ENCODE data around the gene ENPP6.
"Not testable (repeated sequence)": the region's sequence is repeated elsewhere in the genome, so short reads cannot be mapped to it uniquely, and the experiment has no call there.

ENPP6 gene

GRCh38 chr4:184146951-184147350, 70.7 kb downstream of the ENPP6 start:
- no peak for DNase-seq

DNA sequence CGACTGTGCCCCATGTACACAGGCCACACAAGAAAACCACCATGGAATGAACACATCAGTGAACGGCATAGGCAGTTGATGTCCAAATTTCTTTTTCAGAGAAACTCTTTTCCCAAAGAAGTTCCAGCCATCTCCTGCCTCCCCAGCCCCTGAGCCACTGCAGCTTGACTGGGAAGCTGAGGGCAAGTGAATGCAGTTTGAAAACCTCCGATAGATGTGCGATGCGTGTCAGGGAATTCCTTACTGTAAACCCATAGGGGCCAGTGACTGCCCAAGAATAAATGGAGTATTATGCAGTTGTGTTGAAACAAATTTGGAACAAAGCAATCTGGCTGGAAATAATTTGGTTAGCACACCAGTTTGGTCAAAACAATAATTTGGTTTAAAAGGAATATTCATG, 72.1 kb downstream of the ENPP6 start:
- DNase-seq, result no peak

DNA sequence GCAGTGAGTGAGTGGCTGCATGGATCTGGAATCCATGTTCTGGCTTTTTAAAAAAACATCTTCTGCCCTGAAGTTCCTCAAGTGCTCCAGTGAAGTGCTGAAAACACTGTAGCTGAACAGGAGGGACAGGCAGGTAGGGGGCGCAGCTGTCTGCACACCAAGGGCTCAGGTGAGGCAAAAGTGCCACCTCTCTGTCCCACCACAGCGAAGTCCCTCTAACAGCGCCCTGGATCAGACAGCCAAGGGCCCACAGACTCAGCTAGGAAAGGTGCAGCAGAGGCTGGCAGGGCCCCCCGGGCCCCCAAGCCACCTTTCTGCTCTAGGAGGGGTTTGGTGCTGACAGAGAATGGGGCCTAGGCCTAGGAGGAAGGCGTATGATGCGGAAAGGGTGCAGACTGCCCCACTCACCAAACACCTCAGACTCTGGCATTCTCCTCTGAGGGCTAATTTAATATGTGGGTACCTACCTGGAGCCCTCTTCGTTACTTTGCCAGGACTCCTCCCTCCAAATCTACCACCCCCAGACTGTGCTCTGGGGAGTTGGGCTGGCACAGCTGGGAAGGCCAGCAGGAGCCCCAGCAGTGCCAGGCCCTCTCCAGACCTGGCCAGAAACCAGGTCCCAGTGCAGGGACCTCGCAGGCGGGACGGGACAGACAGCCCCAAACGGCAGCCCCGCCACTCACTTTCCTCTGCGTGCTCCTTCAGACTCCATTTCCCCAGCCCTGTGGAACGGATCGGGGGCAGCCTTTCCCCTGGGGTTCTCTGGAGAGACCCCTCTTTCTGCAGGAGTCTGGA, 73.7 kb downstream of the ENPP6 start:
- no peak for DNase-seq

GRCh38 chr4:184142121-184143000, 75.3 kb downstream of the ENPP6 start:
- DNase-seq, result no peak

DNA sequence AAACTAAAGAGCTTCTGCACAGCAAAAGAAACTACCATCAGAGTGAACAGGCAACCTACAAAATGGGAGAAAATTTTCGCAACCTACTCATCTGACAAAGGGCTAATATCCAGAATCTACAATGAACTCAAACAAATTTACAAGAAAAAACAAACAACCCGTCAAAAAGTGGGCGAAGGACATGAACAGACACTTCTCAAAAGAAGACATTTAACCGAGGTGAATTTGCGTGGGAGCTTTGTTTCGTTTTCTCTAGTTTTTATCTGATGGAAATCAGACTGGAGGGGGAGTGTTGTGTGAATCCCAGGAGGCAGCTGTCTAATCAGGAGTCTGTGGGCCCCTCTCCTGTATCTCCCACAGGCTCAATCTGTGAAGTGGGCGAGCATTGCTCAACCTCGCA, 76.8 kb downstream of the ENPP6 start:
- not testable (repeated sequence) for DNase-seq

- no peak for DNase-seq
Measured at GRCh38 chr4:184136525-184136924, 81.1 kb downstream of the ENPP6 start.

DNA sequence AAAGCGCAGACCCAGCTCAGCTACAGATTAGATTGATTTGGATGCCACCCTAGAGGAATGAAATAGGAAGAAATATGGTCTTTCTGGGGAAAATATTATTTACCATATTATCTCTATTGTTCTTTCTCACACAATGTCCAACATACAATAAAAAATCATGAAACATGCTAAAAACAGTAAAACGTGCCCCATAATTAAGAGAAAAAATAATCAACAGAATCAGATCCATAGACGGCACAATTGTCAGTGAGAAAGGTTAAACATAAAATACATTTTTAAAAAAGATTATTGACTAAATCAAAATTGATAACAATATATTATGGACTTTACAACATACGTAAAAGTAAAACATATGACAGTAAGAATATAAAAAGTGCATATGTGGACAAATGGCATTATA, 90.9 kb downstream of the ENPP6 start:
- no peak for DNase-seq

GRCh38 chr4:184122631-184123408, 94.9 kb downstream of the ENPP6 start:
- no peak for DNase-seq

GRCh38 chr4:184120549-184121127, 97.0 kb downstream of the ENPP6 start:
- DNase-seq, result no peak

DNA sequence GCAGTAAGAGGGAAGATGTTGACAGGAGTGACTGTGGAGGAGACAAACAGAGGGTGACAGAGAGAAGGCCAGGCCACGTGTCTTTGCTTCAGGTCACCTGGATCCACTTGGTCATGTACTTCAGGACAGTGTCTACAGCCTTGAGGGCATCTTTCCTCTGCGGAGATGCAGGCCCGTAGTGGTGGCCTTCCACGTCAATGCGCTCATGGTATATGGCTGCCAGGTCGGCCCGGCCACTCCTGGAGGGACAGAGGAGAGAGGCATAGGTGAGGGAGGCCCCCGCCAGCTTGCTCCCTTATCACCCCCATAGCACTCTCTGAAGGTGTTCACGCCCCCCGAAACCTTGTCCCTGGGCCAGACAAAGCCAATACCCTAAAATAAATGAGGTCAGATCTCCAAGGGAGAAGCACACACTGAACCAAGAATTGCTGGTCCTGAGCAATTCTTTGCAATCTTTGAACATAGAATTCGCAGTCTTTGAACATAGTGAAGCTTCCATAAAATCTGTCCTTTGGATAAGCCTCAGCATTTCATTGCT, 99.9 kb downstream of the ENPP6 start:
- no peak for DNase-seq

DNA sequence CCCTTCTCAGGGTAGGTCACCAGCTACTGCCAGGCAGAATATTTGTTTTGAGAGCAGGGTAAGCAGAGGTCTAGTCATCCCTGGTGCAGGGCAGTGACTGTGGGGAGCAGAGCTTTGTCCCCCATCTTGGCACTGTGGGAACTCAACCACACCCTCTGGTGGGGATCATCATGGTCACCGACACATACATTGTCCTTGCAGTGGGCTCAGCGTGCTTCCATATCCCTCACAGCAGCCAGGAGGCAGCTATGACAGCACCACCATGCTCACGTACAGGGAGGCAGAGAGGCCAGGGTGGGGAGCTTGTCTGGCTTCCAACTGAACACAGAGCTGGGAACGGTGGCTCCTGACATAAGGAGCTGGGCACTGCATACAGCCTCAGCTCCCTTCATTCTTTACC, 102.3 kb downstream of the ENPP6 start:
- DNase-seq, result no peak

DNA sequence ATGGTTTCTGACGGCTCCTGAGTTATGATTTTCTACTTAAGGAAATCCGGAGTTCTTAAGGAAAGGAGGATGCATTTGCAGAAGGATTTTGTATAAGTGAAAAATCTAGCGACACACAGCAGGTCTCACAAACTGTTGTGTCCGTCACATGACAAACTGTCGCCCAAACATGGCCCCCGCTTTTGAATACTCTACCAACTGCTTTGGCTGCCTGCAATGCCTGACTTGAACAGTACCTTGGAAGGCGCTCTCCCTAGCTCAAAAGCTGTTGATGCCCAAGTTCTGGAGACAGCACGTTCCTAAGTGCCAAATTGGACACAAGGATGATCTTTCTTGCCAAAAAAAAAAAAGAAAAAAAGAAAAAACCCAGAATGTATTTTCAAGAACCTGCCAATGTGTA, 103.2 kb downstream of the ENPP6 start:
- no peak for DNase-seq

GRCh38 chr4:184112006-184112550, 105.6 kb downstream of the ENPP6 start:
- no peak for DNase-seq

- no peak for DNase-seq
Measured at GRCh38 chr4:184111233-184111832, 106.3 kb downstream of the ENPP6 start.

DNA sequence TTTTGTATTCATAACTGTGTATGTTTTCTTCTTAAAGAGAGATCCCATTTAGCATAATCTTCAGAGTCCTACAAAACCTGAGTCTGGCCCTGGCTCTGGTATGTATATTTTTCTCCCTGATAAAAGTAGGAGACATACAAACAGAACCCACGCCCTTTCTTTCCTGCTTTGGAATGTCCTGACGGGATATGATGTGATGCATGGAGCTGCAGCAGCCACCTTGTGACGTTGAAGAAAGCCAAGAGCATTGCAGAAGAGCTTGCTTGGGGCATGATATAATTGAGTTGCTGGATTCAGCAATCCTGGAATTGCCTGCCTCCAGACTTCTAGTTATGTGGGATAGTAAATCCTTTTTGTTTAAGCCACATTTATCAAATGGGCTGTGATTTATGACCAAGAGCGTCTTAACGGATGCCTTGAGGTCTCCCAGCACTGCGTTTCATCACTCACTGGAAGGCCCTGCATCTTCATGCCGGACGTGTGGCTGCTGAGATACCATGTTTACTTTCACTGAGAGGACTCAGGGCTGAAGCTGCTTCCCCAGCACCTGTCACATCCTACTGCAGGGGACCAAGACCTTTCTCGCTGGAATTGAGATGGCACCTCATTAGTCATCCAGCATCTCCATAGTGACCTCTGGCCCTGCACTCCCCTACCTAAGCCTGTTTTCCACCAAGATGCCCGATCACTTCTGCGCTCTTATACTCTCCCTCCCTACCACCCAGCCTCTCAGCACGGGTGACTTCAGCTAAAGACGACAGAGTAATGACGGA, 107.0 kb downstream of the ENPP6 start:
- no peak for DNase-seq

DNA sequence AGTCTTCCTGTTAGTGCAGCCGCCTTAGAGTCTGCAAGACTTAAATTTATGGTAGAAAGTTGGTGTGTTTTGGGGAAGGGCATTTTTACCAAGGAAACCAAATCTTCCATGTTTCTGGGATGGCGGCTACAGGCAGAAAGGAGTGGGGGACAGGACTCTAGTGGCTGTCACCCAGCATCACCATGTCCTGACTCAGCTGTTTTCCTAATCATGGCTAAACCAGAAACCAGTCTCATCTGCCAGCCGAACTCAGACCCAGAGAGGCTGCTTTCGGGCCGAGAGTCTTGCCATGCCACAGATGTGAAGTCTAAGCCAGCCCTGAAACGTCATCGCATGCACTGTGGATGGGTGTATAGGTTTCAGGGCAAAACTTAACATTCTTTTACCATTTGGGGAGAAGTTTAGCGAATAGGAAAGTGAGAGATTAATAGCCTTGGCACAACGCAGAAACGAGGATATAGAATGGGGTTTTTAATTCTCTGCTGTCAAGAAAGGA, 109.6 kb downstream of the ENPP6 start:
- no peak for DNase-seq

- no peak for DNase-seq
Measured at GRCh38 chr4:184104419-184105101, 113.1 kb downstream of the ENPP6 start.

- DNase-seq, result no peak
Measured at GRCh38 chr4:184103527-184104264, 114.0 kb downstream of the ENPP6 start.

GRCh38 chr4:184102927-184103326, 114.7 kb downstream of the ENPP6 start:
- DNase-seq, result no peak

GRCh38 chr4:184102488-184102887, 115.2 kb downstream of the ENPP6 start:
- no peak for DNase-seq
